ENCODE data around the gene TMEM63A.

TMEM63A gene

DNA sequence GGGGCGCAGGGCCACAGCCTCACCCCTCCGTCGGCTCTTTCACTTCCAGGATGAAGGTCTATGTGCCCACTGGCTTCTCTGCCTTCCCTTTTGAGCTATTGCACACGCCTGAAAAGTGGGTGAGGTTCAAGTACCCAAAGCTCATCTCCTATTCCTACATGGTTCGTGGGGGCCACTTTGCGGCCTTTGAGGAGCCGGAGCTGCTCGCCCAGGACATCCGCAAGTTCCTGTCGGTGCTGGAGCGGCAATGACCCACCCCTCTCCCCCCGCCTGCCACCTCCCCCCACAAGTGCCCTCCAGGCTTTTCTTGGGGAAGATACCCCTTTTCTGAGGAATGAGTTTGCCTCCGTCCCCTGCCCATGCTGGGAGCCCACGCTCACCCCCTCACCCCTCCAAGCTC lies 37.1 kb downstream of the TMEM63A start:
- no peak overlapping the region; the same call in 1 of the 2 replicates for H3K27ac ChIP-seq
- TF ChIP-seq, protein P1, sequence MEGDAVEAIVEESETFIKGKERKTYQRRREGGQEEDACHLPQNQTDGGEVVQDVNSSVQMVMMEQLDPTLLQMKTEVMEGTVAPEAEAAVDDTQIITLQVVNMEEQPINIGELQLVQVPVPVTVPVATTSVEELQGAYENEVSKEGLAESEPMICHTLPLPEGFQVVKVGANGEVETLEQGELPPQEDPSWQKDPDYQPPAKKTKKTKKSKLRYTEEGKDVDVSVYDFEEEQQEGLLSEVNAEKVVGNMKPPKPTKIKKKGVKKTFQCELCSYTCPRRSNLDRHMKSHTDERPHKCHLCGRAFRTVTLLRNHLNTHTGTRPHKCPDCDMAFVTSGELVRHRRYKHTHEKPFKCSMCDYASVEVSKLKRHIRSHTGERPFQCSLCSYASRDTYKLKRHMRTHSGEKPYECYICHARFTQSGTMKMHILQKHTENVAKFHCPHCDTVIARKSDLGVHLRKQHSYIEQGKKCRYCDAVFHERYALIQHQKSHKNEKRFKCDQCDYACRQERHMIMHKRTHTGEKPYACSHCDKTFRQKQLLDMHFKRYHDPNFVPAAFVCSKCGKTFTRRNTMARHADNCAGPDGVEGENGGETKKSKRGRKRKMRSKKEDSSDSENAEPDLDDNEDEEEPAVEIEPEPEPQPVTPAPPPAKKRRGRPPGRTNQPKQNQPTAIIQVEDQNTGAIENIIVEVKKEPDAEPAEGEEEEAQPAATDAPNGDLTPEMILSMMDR (conservative IDR thresholded peaks at IDR 0.05), result no peak

DNA sequence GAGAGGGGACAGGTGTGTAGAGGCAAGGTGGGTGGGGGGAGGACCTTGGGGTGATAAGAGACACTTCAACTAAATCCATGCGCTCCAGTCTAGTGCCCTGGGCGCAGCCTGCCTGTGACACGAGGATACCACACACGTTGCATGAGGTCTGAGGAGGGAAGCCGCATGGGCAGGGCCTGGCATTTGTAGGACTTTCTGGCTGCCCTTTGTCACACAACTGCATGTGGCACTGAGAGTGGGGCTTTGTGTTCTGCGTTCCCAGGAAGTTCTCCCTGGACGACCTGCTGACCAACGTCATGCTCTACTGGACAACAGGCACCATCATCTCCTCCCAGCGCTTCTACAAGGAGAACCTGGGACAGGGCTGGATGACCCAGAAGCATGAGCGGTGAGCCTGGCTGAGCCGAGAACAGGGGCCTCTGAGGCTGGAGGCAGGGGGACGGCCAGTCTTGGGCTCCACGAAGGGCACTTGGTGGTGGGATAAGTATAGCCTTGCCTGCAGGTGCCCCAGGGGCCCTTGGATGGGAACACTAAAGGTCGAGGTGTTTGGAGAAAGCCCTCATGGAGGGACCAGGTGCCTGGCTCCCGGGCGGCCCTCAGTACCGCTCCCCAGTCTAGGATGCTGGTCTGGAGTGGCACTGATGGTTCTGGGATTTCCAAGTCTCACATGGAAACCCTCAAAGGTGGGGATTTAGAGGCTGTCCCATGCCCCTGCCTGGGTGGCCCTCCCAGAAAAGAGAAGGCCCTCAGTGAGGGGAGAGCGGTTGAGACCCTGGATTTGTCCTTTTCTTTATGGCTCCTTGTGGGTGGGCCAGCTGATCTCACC lies 37.7 kb downstream of the TMEM63A start:
- no peak overlapping the region for H3K27ac ChIP-seq
- TF ChIP-seq, protein P1 (conservative IDR thresholded peaks at IDR 0.05), result no peak
- TF ChIP-seq ZFX (IDR thresholded peaks at IDR 0.05), result no peak

DNA sequence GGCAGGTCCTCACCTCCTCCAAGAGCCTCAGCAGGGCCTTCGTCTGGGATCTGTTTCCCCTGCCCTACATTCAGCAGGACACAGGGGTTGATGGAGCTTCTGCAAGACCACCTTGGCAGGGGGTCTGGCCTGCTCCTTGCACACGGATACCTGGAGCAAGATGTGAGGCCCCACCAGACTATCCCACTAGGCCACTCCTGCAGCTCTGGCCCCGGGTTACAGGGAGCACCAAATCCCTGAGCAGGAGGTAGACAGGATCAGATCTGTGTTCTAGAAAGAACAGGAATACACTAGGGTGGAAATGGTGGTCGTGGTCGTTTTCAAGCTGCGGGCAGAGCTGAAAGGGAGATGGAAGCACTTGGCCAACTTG lies 38.8 kb downstream of the TMEM63A start:
- H3K27ac ChIP-seq, result no peak overlapping the region

DNA sequence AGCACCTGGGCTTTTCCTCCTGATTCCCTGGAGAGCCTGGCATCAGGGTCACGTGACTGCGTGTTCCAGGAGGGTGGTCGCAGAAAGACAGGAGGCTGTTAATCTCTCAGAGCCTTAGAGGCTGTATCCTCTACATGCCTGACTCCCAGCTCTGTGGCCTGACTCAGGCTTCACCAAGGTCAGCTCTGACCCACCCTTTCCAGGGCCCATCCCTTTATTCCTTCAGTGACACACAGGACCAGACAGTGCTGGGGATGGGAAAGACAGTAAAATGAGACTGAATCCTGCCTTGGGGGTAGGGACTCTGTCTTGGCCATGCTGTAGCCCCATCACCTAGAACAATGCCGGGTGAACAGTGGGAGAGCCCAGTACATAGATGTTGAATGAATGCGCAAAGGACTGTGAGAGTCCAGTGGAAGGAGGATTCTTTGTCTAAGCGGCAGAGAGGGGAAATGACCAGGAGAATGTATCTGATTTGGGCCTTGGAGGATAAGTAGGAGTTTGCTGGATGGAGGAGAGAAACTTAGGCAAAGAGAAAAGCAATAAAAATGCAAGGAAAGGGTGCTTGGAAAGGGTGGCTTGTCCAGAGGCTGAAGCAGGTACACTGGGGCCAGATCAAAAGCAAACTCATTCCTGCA lies 39.3 kb downstream of the TMEM63A start:
- H3K27ac ChIP-seq, result no peak overlapping the region
- TF ChIP-seq, protein P1 (conservative IDR thresholded peaks at IDR 0.05), result no peak
- no peak for TF ChIP-seq ZFX (IDR thresholded peaks at IDR 0.05)

More for the DNA sequence above, 38.8 kb downstream of the TMEM63A start:
- no peak for TF ChIP-seq ZFX (IDR thresholded peaks at IDR 0.05)
- TF ChIP-seq, protein P1 (conservative IDR thresholded peaks at IDR 0.05), result no peak

DNA sequence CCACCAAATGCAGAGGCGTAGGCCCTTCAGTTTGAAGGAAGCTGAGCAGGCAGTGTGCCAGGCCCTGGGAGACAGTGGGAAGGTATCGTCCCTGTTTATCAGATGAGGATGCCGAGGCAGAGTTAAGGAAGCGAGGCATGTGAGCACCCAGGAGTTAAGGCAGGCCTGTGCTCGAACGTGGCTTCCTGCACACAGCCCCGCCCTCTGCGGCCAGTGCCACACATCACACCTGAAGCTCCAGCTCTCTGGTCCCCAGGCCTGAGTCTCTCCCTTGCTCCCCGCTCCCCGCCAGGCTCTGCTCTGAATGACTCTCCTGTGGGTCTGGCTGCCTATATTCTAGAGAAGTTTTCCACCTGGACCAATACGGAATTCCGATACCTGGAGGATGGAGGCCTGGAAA lies 40.1 kb downstream of the TMEM63A start:
- no peak for TF ChIP-seq ZFX (IDR thresholded peaks at IDR 0.05)
- TF ChIP-seq, protein P1 (conservative IDR thresholded peaks at IDR 0.05), result no peak
- no peak overlapping the region for H3K27ac ChIP-seq

DNA sequence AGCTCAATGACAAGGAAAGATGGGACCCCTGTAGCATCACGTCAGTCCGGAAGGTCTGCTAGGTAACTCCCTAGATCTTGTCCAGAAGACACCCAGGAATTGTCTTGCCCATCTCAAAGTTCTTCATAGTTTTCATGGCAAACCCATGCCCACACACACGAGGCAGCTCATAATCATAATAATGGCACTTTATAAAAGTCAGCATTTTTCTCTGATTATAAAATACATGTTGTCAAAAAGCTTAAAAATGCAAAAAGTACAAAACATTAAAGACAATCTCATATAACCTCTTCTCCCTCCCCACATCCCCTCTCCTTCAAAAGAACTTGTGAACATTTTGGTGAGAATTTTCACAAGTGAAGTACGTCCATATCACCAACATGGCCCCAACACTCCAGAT lies 41.5 kb downstream of the TMEM63A start:
- no peak for TF ChIP-seq ZFX (IDR thresholded peaks at IDR 0.05)
- TF ChIP-seq, protein P1 (conservative IDR thresholded peaks at IDR 0.05), result no peak
- no peak overlapping the region for H3K27ac ChIP-seq

DNA sequence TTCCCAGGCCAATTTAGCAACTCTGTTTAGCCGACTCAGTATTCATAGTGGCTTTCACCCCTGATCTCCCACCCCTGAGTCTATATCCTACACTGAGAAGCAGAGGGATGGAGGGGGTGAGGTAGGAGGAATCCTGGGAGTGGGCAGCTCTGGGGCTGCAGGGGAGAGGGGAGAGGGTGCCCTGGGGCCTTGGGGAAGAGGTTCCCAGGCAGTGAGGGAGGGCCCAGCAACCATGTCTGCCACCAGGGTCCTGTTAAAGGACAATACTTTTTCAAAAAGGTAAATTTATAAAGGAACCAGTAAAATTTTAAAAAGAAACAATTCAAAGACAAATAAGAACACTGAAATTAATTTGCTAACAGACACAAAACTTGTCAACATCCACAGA lies 42.0 kb downstream of the TMEM63A start:
- H3K27ac ChIP-seq, result no peak overlapping the region
- TF ChIP-seq ZFX (IDR thresholded peaks at IDR 0.05), result no peak
- TF ChIP-seq, protein P1 (conservative IDR thresholded peaks at IDR 0.05), result no peak
